GM12878 (cell line): ENCODE measurements around the gene SRC. TPM values are rescaled to one million over a fixed set of nuclear protein-coding genes. Genes with fewer than 3 reads are reported as not detected.

Source experiments
- ATAC-seq: fragments of 200-7000 bp; cut with Tn5 transposase; 3 replicates; pipeline ENCODE4 v1.9.1; 2020; ENCODE audit warnings: mild to moderate bottlenecking, moderate library complexity
- BruUV-seq: library from RNA; stranded (reverse); fragments of 400-500 nt; replicated peaks from 2 replicates; lab custom pipeline; 2021; lab: Mats Ljungman, UMichigan
- CTCF ChIA-PET: fragments of 300-600 bp; sonication (Branson Sonifier 250); formaldehyde crosslinking; extraction: SDS; loops from one replicate; lab custom pipeline; 2021; ENCODE audit warnings: inconsistent platforms; lab: Yijun Ruan, JAX
- POLR2A ChIA-PET: fragments of 350-600 bp; formaldehyde crosslinking; extraction: SDS; loops from one replicate; lab custom pipeline; 2021; ENCODE audit warnings: inconsistent platforms; lab: Charles Lee
- RAD21 ChIA-PET: fragments of 300-600 bp; sonication (Branson Sonifier 250); formaldehyde crosslinking; loops from one replicate; lab custom pipeline; 2023; ENCODE audit warnings: antibody characterized with exemption; ENCODE audit not compliant: unreplicated experiment; lab: Charles Lee
- SMC1A ChIA-PET: fragments of 300-600 bp; sonication (Branson Sonifier 250); formaldehyde crosslinking; loops from one replicate; lab custom pipeline; 2023; ENCODE audit not compliant: unreplicated experiment, uncharacterized antibody; lab: Charles Lee
- DNase-seq: peaks from one replicate; pipeline ENCODE4 v3.0.0-alpha.2; 2011; ENCODE audit warnings: low read depth, low spot score
- FAIRE-seq: peaks from 3 replicates; lab custom pipeline; 2011; peaks lifted over from hg19 to GRCh38; lab: Jason Lieb, UNC
- H2AFZ ChIP-seq: 2 replicates; pipeline ENCODE4 v1.6.0; 2011; ENCODE audit warnings: low read depth, low read length, control low read depth; ENCODE audit not compliant: control insufficient read depth
- H3K27ac ChIP-seq: 2 replicates; pipeline ENCODE4 v1.5.1; 2011; ENCODE audit warnings: control low read depth; ENCODE audit not compliant: control insufficient read depth, insufficient read depth
- H3K27me3 ChIP-seq, 2 experiments: replicated peaks in 1 of 2; 2 replicates each; pipeline versions ENCODE4 v1.6.0 to v1.6.1; 2011; ENCODE audit warnings: low read length in 1 of 2; ENCODE audit not compliant: control insufficient read depth in 2 of 2, insufficient read depth in 2 of 2
- H3K36me3 ChIP-seq, 2 experiments: 2 replicates each; pipeline ENCODE4 v1.5.1; 2011; ENCODE audit warnings: low read length in 1 of 2; ENCODE audit not compliant: control insufficient read depth in 2 of 2, insufficient read depth in 2 of 2
- H3K4me1 ChIP-seq: 2 replicates; pipeline ENCODE4 v1.6.1; 2011; ENCODE audit warnings: mild to moderate bottlenecking, low read length, moderate library complexity, mixed read lengths; ENCODE audit not compliant: control insufficient read depth, insufficient read depth
- H3K4me2 ChIP-seq: 2 replicates; pipeline ENCODE4 v1.6.0; 2011; ENCODE audit warnings: control low read depth; ENCODE audit not compliant: control insufficient read depth, insufficient read depth
- H3K4me3 ChIP-seq: fragments of 200-600 bp; sonication (generic); 2 replicates; pipeline ENCODE4 v1.5.1; 2016
- H3K79me2 ChIP-seq: 2 replicates; pipeline ENCODE4 v1.6.0; 2011; ENCODE audit warnings: low read length; ENCODE audit not compliant: control insufficient read depth, insufficient read depth
- H3K9ac ChIP-seq: 2 replicates; pipeline ENCODE4 v1.8.0; 2011; ENCODE audit warnings: low read length, control low read depth, mixed read lengths; ENCODE audit not compliant: control insufficient read depth, insufficient read depth
- H3K9me3 ChIP-seq: replicated peaks from 3 replicates; pipeline ENCODE4 v1.5.1; 2011; ENCODE audit warnings: mild to moderate bottlenecking, low read length; ENCODE audit not compliant: control insufficient read depth, insufficient read depth
- H4K20me1 ChIP-seq: 2 replicates; pipeline ENCODE4 v1.6.0; 2011; ENCODE audit not compliant: control insufficient read depth, insufficient read depth
- ETV6 ChIP-seq, 2 experiments: fragments of 450-650 bp in 1 of 2; IDR thresholded peaks in 1 of 2; conservative IDR thresholded peaks in 1 of 2; 2 replicates each; pipeline ENCODE4 v1.6.1; 2014; ENCODE audit warnings: antibody characterized with exemption in 1 of 2, borderline replicate concordance in 1 of 2, low read depth in 1 of 2, mild to moderate bottlenecking in 1 of 2, moderate library complexity in 1 of 2
- HDGF ChIP-seq: fragments of 450-650 bp; IDR thresholded peaks from 2 replicates; pipeline ENCODE4 v1.6.1; 2016; ENCODE audit warnings: antibody characterized with exemption
- NKRF ChIP-seq: fragments of 450-650 bp; conservative IDR thresholded peaks from 2 replicates; pipeline ENCODE4 v1.6.1; 2017; ENCODE audit warnings: mild to moderate bottlenecking, moderate library complexity
- POLR2AphosphoS2 ChIP-seq: IDR thresholded peaks from 2 replicates; pipeline ENCODE4 v1.6.1; 2011; ENCODE audit warnings: low read depth, mild to moderate bottlenecking, low read length, improper control_type of control experiment, moderate library complexity
- RBBP5 ChIP-seq: fragments of 200-600 bp; sonication (generic); conservative IDR thresholded peaks from 2 replicates; pipeline ENCODE4 v1.6.1; 2016
- RELA ChIP-seq: fragments of 450-650 bp; IDR thresholded peaks from 2 replicates; pipeline ENCODE4 v1.8.0; 2014; ENCODE audit warnings: borderline replicate concordance; ENCODE audit not compliant: partially characterized antibody
- RFX5 ChIP-seq: IDR thresholded peaks from 2 replicates; pipeline ENCODE4 v1.6.1; 2011; ENCODE audit warnings: low read depth, low read length, improper control_type of control experiment
- SREBF1 ChIP-seq: IDR thresholded peaks from 2 replicates; pipeline ENCODE4 v1.6.1; 2012; ENCODE audit warnings: mild to moderate bottlenecking, low read length
- STAT1 ChIP-seq: fragments of 450-650 bp; conservative IDR thresholded peaks from 2 replicates; pipeline ENCODE4 v1.6.1; 2014; ENCODE audit warnings: antibody characterized with exemption, mild to moderate bottlenecking
- TAF1 ChIP-seq: IDR thresholded peaks from 2 replicates; pipeline ENCODE4 v1.6.1; 2011; ENCODE audit warnings: mild to moderate bottlenecking, low read depth, low read length, borderline replicate concordance
- YBX1 ChIP-seq: fragments of 450-650 bp; IDR thresholded peaks from 2 replicates; pipeline ENCODE4 v1.6.1; 2016; ENCODE audit warnings: antibody characterized with exemption
- ZNF622 ChIP-seq: fragments of 450-650 bp; IDR thresholded peaks from 2 replicates; pipeline ENCODE4 v1.6.1; 2017; ENCODE audit warnings: mild to moderate bottlenecking, inconsistent platforms
- ZZZ3 ChIP-seq: IDR thresholded peaks from 2 replicates; pipeline ENCODE4 v1.6.1; 2011; ENCODE audit warnings: low read depth; ENCODE audit not compliant: control insufficient read depth, insufficient read length
- WGBS: methylation state at CpG from one replicate; pipeline ENCODE4 v1.1.6; 2016; ENCODE audit warnings: low lambda C conversion rate; ENCODE audit not compliant: insufficient replicate concordance, insufficient coverage; ENCODE audit errors: missing lambda C conversion rate; 5-methylcytosine and 5-hydroxymethylcytosine counted together
- in situ Hi-C: fragments of 300-500 bp; cut with MboI; formaldehyde crosslinking; loops from 9 replicates; pipeline ENCODE4 v1.14.3; 2018; ENCODE audit warnings: mixed read lengths
- intact Hi-C: fragments of 100-400 bp; cut with micrococcal nuclease; formaldehyde crosslinking; loops from one replicate; pipeline ENCODE4 v1.14.2; 2022; ENCODE audit not compliant: unreplicated experiment
- polyA plus RNA-seq, 11 experiments: library from polyadenylated mRNA; depleted of rRNA in 4 of 11; unstranded in 6 of 11; stranded (reverse) in 5 of 11; fragments of >200 nt; fragmentation: Nextera tagmentation in 4 of 11; fragmentation: Illumina TruSeq in 1 of 11; extraction: Ambion mirVana in 4 of 11; extraction: Trizol in 1 of 11; gene quantifications; 1 replicate in 1 of 11; 2 replicates in 10 of 11; pipeline versions ENCODE4 v1.2.1 to v1.2.3, GENCODE V29; 2011 to 2016; ENCODE audit warnings: inconsistent platforms in 2 of 11, missing spikeins in 2 of 11, low read depth in 1 of 11
- total RNA-seq, 4 experiments: library from RNA; depleted of rRNA in 3 of 4; stranded (reverse); fragments of >200 nt in 3 of 4; fragmentation: Illumina TruSeq in 1 of 4; extraction: Trizol in 1 of 4; gene quantifications; 2 replicates each; pipeline versions ENCODE4 v1.2.1 to v1.2.3, GENCODE V29; 2013 to 2021
- TF ChIP-seq, protein P1 (sequence below): fragments of 450-650 bp; formaldehyde crosslinking; IDR thresholded peaks from 2 replicates; pipeline ENCODE4 v1.4.0; 2020; ENCODE audit warnings: mild to moderate bottlenecking, moderate library complexity
- TF ChIP-seq, protein P2 (sequence below): fragments of 450-650 bp; IDR thresholded peaks from 2 replicates; pipeline ENCODE4 v1.6.1; 2017; ENCODE audit warnings: low read depth, mild to moderate bottlenecking, moderate library complexity

SRC gene
- total and polyA plus RNA-seq, 10 of the 15 experiments (the other 5 are each of a cell fraction or from before 2014, with no cell fraction given): 0.60 to 71.3 (median 27.2) TPM

DNA sequence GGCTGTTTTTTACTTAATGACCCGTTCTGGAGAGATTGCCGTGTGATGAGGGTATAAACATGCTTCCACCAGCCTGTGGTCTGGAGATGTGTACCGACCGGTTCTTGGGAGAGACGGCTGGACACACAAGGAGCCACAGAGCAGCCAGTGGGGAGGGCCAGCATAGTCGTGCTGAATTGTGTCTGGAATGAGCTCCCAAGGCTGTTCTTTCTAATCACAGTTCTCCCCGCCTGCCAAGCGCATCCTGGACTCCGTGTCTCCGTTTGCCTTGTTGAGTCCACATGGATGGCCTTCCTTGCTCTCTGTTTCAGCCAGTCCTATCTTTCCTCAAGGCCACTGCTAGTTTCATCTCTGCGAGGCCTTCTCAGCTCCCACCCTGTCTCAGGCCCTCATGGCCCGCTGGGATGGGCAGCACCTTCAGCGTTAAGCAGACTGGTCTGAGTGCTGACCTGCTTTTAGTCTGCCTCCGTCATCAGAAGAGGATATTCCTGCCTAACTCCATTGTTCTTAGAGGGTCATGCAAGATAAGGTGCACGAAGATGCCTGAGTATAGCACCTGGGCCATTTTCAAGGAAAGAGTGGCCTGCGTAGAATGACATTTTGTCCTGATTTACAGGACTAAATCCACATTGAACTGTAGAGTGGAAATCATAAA, 35.9 kb upstream of the SRC start:
- FAIRE-seq (no peak), DNase-seq (no peak), ATAC-seq (no peak)
- intact Hi-C loops: loop anchor here (2.0 kb wide), 1 partner anchor 37 kb away; the partner anchor contains the start of gene SRC
- ChIA-PET SMC1A (interaction anchor here (0.6 kb wide), 1 partner anchor 25 kb away, joined by 5 read pairs; no protein-coding TSS in a partner anchor), RAD21 (no interaction called here), POLR2A (no interaction called here), CTCF (no interaction called here)
- H3K79me2 ChIP-seq: peaks cover 56% of the 10 kb centered on the region
- no peaks in the 10 kb centered on the region for H4K20me1 ChIP-seq
- no TSS peak for BruUV-seq
- no peak overlapping the region for H2AFZ ChIP-seq
- H3K36me3 ChIP-seq: peaks cover 23 to 44% of the 10 kb centered on the region in 2 experiments
- H3K27ac ChIP-seq: no peak overlapping the region
- H3K9me3 ChIP-seq: no peaks in the 10 kb centered on the region
- 93% methylated on average over 16 of the region's 16 CpGs for WGBS
- no peak for TF ChIP-seq RFX5
- TF ChIP-seq POLR2AphosphoS2: no peak
- no peak for TF ChIP-seq RELA
- no peak for TF ChIP-seq ZNF622
- no peak for TF ChIP-seq STAT1
- no peak for TF ChIP-seq YBX1
- TF ChIP-seq, protein P1, sequence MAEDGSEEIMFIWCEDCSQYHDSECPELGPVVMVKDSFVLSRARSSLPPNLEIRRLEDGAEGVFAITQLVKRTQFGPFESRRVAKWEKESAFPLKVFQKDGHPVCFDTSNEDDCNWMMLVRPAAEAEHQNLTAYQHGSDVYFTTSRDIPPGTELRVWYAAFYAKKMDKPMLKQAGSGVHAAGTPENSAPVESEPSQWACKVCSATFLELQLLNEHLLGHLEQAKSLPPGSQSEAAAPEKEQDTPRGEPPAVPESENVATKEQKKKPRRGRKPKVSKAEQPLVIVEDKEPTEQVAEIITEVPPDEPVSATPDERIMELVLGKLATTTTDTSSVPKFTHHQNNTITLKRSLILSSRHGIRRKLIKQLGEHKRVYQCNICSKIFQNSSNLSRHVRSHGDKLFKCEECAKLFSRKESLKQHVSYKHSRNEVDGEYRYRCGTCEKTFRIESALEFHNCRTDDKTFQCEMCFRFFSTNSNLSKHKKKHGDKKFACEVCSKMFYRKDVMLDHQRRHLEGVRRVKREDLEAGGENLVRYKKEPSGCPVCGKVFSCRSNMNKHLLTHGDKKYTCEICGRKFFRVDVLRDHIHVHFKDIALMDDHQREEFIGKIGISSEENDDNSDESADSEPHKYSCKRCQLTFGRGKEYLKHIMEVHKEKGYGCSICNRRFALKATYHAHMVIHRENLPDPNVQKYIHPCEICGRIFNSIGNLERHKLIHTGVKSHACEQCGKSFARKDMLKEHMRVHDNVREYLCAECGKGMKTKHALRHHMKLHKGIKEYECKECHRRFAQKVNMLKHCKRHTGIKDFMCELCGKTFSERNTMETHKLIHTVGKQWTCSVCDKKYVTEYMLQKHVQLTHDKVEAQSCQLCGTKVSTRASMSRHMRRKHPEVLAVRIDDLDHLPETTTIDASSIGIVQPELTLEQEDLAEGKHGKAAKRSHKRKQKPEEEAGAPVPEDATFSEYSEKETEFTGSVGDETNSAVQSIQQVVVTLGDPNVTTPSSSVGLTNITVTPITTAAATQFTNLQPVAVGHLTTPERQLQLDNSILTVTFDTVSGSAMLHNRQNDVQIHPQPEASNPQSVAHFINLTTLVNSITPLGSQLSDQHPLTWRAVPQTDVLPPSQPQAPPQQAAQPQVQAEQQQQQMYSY (CRISPR knock-in tag): no peak
- TF ChIP-seq HDGF: no peak
- no peak for TF ChIP-seq ZZZ3
- TF ChIP-seq TAF1: no peak
- no peak for TF ChIP-seq ETV6 (conservative IDR thresholded peaks at IDR 0.05 in 1 of 2, IDR thresholded peaks at IDR 0.05 in 1 of 2; ENCODE audit: borderline replicate concordance in 1 of 2, low read depth in 1 of 2)
- TF ChIP-seq SREBF1: no peak
- no peak for TF ChIP-seq RBBP5
- TF ChIP-seq, protein P2, sequence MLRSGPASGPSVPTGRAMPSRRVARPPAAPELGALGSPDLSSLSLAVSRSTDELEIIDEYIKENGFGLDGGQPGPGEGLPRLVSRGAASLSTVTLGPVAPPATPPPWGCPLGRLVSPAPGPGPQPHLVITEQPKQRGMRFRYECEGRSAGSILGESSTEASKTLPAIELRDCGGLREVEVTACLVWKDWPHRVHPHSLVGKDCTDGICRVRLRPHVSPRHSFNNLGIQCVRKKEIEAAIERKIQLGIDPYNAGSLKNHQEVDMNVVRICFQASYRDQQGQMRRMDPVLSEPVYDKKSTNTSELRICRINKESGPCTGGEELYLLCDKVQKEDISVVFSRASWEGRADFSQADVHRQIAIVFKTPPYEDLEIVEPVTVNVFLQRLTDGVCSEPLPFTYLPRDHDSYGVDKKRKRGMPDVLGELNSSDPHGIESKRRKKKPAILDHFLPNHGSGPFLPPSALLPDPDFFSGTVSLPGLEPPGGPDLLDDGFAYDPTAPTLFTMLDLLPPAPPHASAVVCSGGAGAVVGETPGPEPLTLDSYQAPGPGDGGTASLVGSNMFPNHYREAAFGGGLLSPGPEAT: no peak
- no peak for TF ChIP-seq NKRF
- H3K4me3 ChIP-seq: no peak overlapping the region
- no peak overlapping the region for H3K4me2 ChIP-seq
- H3K27me3 ChIP-seq: no peaks in the 10 kb centered on the region
- in situ Hi-C loops: loop anchor here (5.0 kb wide), 1 partner anchor 52 kb away; no protein-coding TSS in a partner anchor
- peaks cover 51% of the 10 kb centered on the region for H3K4me1 ChIP-seq
- H3K9ac ChIP-seq: no peak overlapping the region
